Chondrocyte (in vitro differentiated cells): ENCODE data around the gene NT5DC3. TPM values are rescaled to one million over a fixed set of nuclear protein-coding genes. Genes with fewer than 3 reads are reported as not detected.

ENCODE experiments used
- DNase-seq: peaks from one replicate; pipeline ENCODE4 v3.0.0; 2021; ENCODE audit warnings: mixed read lengths, low spot score
- H3K27ac Mint-ChIP-seq: one replicate; pipeline ENCODE4 v1.8.0; 2021; ENCODE audit warnings: mild to moderate bottlenecking, moderate library complexity, mixed read lengths; ENCODE audit not compliant: unreplicated experiment
- H3K27me3 Mint-ChIP-seq: 2 replicates; pipeline ENCODE4 v1.8.0; 2021; ENCODE audit warnings: low read depth, mixed read lengths
- H3K36me3 Mint-ChIP-seq: 2 replicates; pipeline ENCODE4 v1.8.0; 2021; ENCODE audit warnings: low read depth, mixed read lengths
- H3K4me1 Mint-ChIP-seq: 2 replicates; pipeline ENCODE4 v1.8.0; 2021; ENCODE audit warnings: low read depth, mild to moderate bottlenecking, mixed read lengths
- H3K4me3 Mint-ChIP-seq: one replicate; pipeline ENCODE4 v1.8.0; 2021; ENCODE audit warnings: mild to moderate bottlenecking, moderate library complexity, mixed read lengths; ENCODE audit not compliant: unreplicated experiment
- H3K9me3 Mint-ChIP-seq: 2 replicates; pipeline ENCODE4 v1.8.0; 2021; ENCODE audit warnings: low read depth, mixed read lengths
- total RNA-seq: library from RNA; stranded (reverse); gene quantifications from 3 replicates; pipeline ENCODE4 v1.2.1, GENCODE V29; 2021
- TF ChIP-seq, protein P1 (sequence below): fragments of 200-600 bp; sonication (generic); IDR thresholded peaks from 2 replicates; pipeline ENCODE4 v1.5.0; 2021; ENCODE audit warnings: antibody characterized with exemption, mild to moderate bottlenecking, moderate library complexity

Gene NT5DC3
- total RNA-seq, 1 donor from 2014 or later: 26.2 TPM

DNA sequence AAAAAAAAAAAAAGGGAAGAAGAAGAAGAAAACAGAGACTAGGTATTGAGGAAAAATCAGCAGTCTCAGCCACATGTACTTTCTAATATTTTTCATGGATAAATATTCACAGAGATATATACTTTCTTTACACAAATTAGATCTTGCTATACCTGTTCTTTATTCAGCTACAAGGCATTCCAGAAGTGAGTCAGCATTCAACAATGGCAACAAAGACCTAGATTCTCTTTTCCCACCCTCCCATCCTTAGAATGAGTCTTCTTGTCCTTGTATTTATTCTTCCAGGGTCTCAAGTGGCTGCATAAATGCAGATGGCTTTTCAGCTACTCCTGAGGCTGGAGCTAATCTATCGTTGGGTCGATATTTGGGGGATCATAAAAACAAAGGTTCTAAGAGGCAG is 93.0 kb downstream of the NT5DC3 start:
- DNase-seq: no peak
- Mint-ChIP-seq H3K36me3 (no peaks in the 10 kb centered on the region), H3K4me1 (peaks cover 3% of the 10 kb centered on the region), H3K4me3 (no peak overlapping the region), H3K27ac (no peak overlapping the region), H3K9me3 (no peaks in the 10 kb centered on the region), H3K27me3 (no peaks in the 10 kb centered on the region)
- TF ChIP-seq, protein P1, sequence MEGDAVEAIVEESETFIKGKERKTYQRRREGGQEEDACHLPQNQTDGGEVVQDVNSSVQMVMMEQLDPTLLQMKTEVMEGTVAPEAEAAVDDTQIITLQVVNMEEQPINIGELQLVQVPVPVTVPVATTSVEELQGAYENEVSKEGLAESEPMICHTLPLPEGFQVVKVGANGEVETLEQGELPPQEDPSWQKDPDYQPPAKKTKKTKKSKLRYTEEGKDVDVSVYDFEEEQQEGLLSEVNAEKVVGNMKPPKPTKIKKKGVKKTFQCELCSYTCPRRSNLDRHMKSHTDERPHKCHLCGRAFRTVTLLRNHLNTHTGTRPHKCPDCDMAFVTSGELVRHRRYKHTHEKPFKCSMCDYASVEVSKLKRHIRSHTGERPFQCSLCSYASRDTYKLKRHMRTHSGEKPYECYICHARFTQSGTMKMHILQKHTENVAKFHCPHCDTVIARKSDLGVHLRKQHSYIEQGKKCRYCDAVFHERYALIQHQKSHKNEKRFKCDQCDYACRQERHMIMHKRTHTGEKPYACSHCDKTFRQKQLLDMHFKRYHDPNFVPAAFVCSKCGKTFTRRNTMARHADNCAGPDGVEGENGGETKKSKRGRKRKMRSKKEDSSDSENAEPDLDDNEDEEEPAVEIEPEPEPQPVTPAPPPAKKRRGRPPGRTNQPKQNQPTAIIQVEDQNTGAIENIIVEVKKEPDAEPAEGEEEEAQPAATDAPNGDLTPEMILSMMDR: no peak

DNA sequence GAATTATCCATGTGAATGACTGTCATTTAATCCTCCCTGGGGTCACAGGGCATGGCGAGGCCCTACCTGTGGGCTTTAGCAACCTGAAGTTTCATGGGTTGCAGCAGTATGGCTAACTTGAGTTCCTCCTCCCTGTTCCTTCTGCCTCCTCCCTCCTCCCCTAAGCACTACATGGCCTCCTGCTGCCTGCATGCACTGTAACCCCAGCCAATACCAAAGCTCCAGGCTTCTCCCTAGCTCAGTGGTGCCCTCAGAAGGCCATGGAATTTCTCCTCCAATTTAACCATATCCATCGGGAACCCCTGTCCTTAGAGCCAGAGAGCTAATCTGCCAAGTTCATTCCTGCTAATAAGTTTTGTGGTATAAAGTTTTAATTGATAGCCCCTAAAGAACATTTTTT is 95.1 kb downstream of the NT5DC3 start:
- H3K27ac Mint-ChIP-seq: no peak overlapping the region
- DNase-seq: no peak
- H3K4me3 Mint-ChIP-seq: no peak overlapping the region
- TF ChIP-seq, protein P1: no peak
- no peaks in the 10 kb centered on the region for H3K36me3 Mint-ChIP-seq
- no peaks in the 10 kb centered on the region for H3K4me1 Mint-ChIP-seq
- no peaks in the 10 kb centered on the region for H3K9me3 Mint-ChIP-seq
- peaks cover 4% of the 10 kb centered on the region for H3K27me3 Mint-ChIP-seq

DNA sequence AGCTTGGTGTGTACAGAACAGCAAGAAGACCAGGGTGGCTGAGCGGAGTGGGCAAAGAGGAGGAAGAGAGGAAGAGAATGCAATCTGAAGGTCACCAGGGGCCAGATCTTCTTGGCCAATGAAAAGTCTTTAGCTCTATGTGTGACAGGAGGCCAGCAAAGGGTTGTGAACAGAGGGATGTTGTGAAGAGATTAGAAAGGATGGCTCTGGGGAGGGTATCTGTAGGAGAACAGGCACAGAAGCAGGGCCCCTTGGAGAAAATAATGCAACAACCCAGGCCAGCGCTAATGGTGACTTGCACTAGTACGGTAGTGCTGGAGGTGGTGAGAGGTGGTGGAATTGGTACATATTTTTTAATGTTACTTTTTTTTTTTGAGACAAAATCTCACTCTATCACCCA is 97.2 kb downstream of the NT5DC3 start:
- H3K27me3 Mint-ChIP-seq: peaks cover 4% of the 10 kb centered on the region
- no peaks in the 10 kb centered on the region for H3K4me1 Mint-ChIP-seq
- H3K36me3 Mint-ChIP-seq: no peaks in the 10 kb centered on the region
- H3K27ac Mint-ChIP-seq: no peak overlapping the region
- no peak overlapping the region for H3K4me3 Mint-ChIP-seq
- no peak for DNase-seq
- H3K9me3 Mint-ChIP-seq: no peaks in the 10 kb centered on the region
- TF ChIP-seq, protein P1: no peak

DNA sequence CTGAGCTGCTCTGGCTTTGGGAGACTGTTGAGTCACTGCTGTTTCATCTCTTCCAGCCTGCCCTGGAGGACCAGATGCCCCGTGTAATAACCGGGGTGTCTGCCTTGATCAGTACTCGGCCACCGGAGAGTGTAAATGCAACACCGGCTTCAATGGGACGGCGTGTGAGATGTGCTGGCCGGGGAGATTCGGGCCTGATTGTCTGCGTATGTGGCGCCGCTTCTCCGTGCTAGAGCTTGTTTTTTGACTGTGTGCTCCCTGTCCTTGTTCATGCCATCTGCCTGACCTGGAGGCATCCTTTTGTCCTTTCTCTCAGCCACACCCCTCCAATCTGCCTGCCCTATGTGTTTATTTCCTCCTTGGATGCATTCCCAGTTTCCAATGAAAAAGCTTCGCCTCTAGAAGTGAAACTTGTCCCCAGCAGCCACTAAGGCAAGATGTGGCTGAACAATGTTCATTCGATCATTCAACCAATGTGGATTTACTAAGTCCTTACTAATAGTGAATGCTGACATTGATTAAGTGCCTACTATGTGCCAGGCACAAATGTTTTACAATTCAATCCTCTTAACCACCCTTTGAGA is 98.6 kb downstream of the NT5DC3 start:
- Mint-ChIP-seq H3K9me3 (no peaks in the 10 kb centered on the region), H3K4me3 (no peak overlapping the region), H3K27ac (no peak overlapping the region), H3K4me1 (no peaks in the 10 kb centered on the region), H3K27me3 (peaks cover 6% of the 10 kb centered on the region), H3K36me3 (no peaks in the 10 kb centered on the region)
- TF ChIP-seq, protein P1: no peak
- no peak for DNase-seq

DNA sequence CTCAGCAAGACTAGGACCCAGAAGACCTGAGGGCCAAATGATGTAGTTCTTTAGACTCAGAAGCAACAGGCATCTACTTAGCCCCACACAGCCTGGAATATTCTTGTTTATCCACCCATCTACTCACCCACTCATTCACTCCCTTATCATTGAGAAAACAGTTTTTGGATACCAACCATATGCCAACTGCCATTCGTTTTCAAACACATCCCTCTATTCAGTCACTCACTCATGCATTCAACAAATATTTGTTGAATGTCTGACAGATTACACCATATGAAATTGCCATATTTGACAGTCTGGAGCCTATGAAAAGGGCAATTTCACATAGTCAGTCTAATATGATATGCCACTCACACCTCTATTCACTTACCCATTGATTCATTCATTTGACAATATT is 103.2 kb downstream of the NT5DC3 start:
- TF ChIP-seq, protein P1: no peak
- no peaks in the 10 kb centered on the region for H3K36me3 Mint-ChIP-seq
- no peaks in the 10 kb centered on the region for H3K4me1 Mint-ChIP-seq
- no peak overlapping the region for H3K4me3 Mint-ChIP-seq
- peaks cover 26% of the 10 kb centered on the region for H3K27me3 Mint-ChIP-seq
- DNase-seq: no peak
- H3K27ac Mint-ChIP-seq: no peak overlapping the region
- no peaks in the 10 kb centered on the region for H3K9me3 Mint-ChIP-seq
